BE2C (cell line): ENCODE results near the gene TMEM184A.

Experiments
- DNase-seq: peaks from one replicate; pipeline ENCODE4 v3.0.0-alpha.2; 2020
- H3K27me3 ChIP-seq: fragments of 250-450 bp; sonication (Bioruptor Pico); 2 replicates; pipeline ENCODE4 v1.5.1; 2020; ENCODE audit warnings: mild to moderate bottlenecking
- H3K36me3 ChIP-seq: fragments of 250-450 bp; sonication (Bioruptor Pico); 2 replicates; pipeline ENCODE4 v1.5.1; 2020; ENCODE audit warnings: mild to moderate bottlenecking
- H3K4me1 ChIP-seq: fragments of 250-450 bp; sonication (Bioruptor Pico); 2 replicates; pipeline ENCODE4 v1.5.1; 2020
- H3K4me3 ChIP-seq: 2 replicates; pipeline ENCODE4 v1.5.1; 2011; ENCODE audit warnings: low read depth, low read length
- H3K9me3 ChIP-seq: fragments of 250-450 bp; sonication (Bioruptor Pico); 2 replicates; pipeline ENCODE4 v1.5.1; 2020
- CTCF ChIP-seq: IDR thresholded peaks from 2 replicates; pipeline ENCODE4 v1.5.1; 2012; ENCODE audit warnings: mild to moderate bottlenecking, low read depth, low read length

Gene TMEM184A

GRCh38 chr7:1533547-1534329 is 22.3 kb downstream of the TMEM184A start:
- H3K27me3 ChIP-seq = peaks cover 79% of the 10 kb centered on the region
- peak; percentile 62 for DNase-seq
- peaks cover 22% of the 10 kb centered on the region for H3K4me1 ChIP-seq
- TF ChIP-seq CTCF = no peak
- no peak overlapping the region for H3K4me3 ChIP-seq
- H3K9me3 ChIP-seq = no peaks in the 10 kb centered on the region
- no peaks in the 10 kb centered on the region for H3K36me3 ChIP-seq

GRCh38 chr7:1533255-1533546 is 22.8 kb downstream of the TMEM184A start:
- no peak for DNase-seq
- H3K9me3 ChIP-seq = no peaks in the 10 kb centered on the region
- H3K27me3 ChIP-seq = peaks cover 74% of the 10 kb centered on the region
- no peak overlapping the region; the same call in 1 of the 2 replicates for H3K4me3 ChIP-seq
- H3K4me1 ChIP-seq = peaks cover 18% of the 10 kb centered on the region
- no peaks in the 10 kb centered on the region for H3K36me3 ChIP-seq
- no peak for TF ChIP-seq CTCF

- peak; percentile 24 for DNase-seq
- peaks cover 15% of the 10 kb centered on the region for H3K4me1 ChIP-seq
- H3K9me3 ChIP-seq = no peaks in the 10 kb centered on the region
- peak overlapping the region; percentile 29 for H3K4me3 ChIP-seq
- peaks cover 73% of the 10 kb centered on the region for H3K27me3 ChIP-seq
- TF ChIP-seq CTCF = no peak
- H3K36me3 ChIP-seq = no peaks in the 10 kb centered on the region
Observed at GRCh38 chr7:1532456-1533254, 23.4 kb downstream of the TMEM184A start.

GRCh38 chr7:1531979-1532455 is 24.0 kb downstream of the TMEM184A start:
- no peak for DNase-seq
- Histone ChIP-seq H3K9me3 (no peaks in the 10 kb centered on the region), H3K36me3 (no peaks in the 10 kb centered on the region), H3K4me3 (no peak overlapping the region), H3K27me3 (peaks cover 73% of the 10 kb centered on the region), H3K4me1 (peaks cover 12% of the 10 kb centered on the region)
- no peak for TF ChIP-seq CTCF

- no peaks in the 10 kb centered on the region for H3K9me3 ChIP-seq
- peaks cover 73% of the 10 kb centered on the region for H3K27me3 ChIP-seq
- no peak overlapping the region for H3K4me3 ChIP-seq
- H3K4me1 ChIP-seq = peaks cover 12% of the 10 kb centered on the region
- peak; percentile 13 for DNase-seq
- no peak for TF ChIP-seq CTCF
- no peaks in the 10 kb centered on the region for H3K36me3 ChIP-seq
Observed at GRCh38 chr7:1531263-1531978, 24.6 kb downstream of the TMEM184A start.

GRCh38 chr7:1530946-1531262 is 25.1 kb downstream of the TMEM184A start:
- H3K4me1 ChIP-seq = peaks cover 12% of the 10 kb centered on the region
- H3K4me3 ChIP-seq = no peak overlapping the region
- DNase-seq = no peak

More at GRCh38 chr7:1530946-1531262, 25.1 kb downstream of the TMEM184A start:
- H3K27me3 ChIP-seq = peaks cover 70% of the 10 kb centered on the region
- H3K36me3 ChIP-seq = no peaks in the 10 kb centered on the region
- TF ChIP-seq CTCF = no peak
- H3K9me3 ChIP-seq = no peaks in the 10 kb centered on the region
